ENCODE measurements around the gene PA2G4. TPM values are rescaled to one million over a fixed set of nuclear protein-coding genes. Genes with fewer than 3 reads are reported as not detected.

Gene PA2G4
- total and polyA plus RNA-seq, 2 donors (not counting 3 experiments of a cell fraction or from before 2014, with no cell fraction given) = 121 to 188 TPM

GRCh38 chr12:56101045-56101444, 3.3 kb upstream of the PA2G4 start:
- Histone ChIP-seq H3K9me1 (replicated peaks; ENCODE audit: control insufficient read depth, extremely low read depth, insufficient read depth, low read length) (no peaks in the 10 kb centered on the region), H3K36me3 (ENCODE audit: control insufficient read depth in 2 of 2, extremely low read depth in 1 of 2, insufficient read depth in 2 of 2, low read length in 2 of 2) (no peaks in the 10 kb centered on the region), H3K4me2 (ENCODE audit: insufficient read depth, low read length) (no peak overlapping the region), H2AFZ (ENCODE audit: low read depth, low read length) (no peak overlapping the region), H3K9ac (replicated peaks; ENCODE audit: extremely low read depth, insufficient read depth, low read length) (no peak overlapping the region), H3K27me3 (ENCODE audit: control insufficient read depth in 2 of 2, insufficient read depth in 2 of 2, low read length in 2 of 2) (peaks cover 4 to 13% of the 10 kb centered on the region in 2 experiments), H3K4me1 (ENCODE audit: control insufficient read depth, extremely low read depth, insufficient read depth, low read length) (peaks cover 34% of the 10 kb centered on the region), H3K4me3 (replicated peaks in 1 of 3; ENCODE audit: insufficient read depth in 1 of 3, low read depth in 1 of 3, low read length in 3 of 3) (no peak overlapping the region), H3K79me2 (ENCODE audit: control insufficient read depth, insufficient read depth, low read length) (peaks cover 16% of the 10 kb centered on the region), H3K9me3 (replicated peaks; ENCODE audit: control insufficient read depth, insufficient read depth, low read length) (no peaks in the 10 kb centered on the region), H4K20me1 (replicated peaks; ENCODE audit: control insufficient read depth, extremely low read depth, insufficient read depth, low read length) (no peaks in the 10 kb centered on the region), H3K27ac (ENCODE audit: insufficient read depth, low read depth, low read length) (no peak overlapping the region)
- intact Hi-C loops (cut with micrococcal nuclease) (no loop called here), dilution Hi-C loops (cut with MboI; ENCODE audit: extremely low pct_ligation_motif_present, low sequenced_read_pairs) (no loop called here)
- TF ChIP-seq MAX (IDR thresholded peaks at IDR 0.05; ENCODE audit: insufficient read depth, insufficient read length) (no peak), FOS (IDR thresholded peaks at IDR 0.05; ENCODE audit: borderline replicate concordance, insufficient read depth, low read length) (no peak), MYC (IDR thresholded peaks at IDR 0.05; ENCODE audit: low read depth, low read length) (no peak), CTCF (IDR thresholded peaks at IDR 0.05; ENCODE audit: extremely low read depth in 1 of 2, insufficient read depth in 1 of 2, low read depth in 1 of 2, low read length in 2 of 2) (no peak), JUN (IDR thresholded peaks at IDR 0.05; ENCODE audit: borderline replicate concordance, insufficient read depth, insufficient read length, low read depth) (no peak), POLR2AphosphoS5 (IDR thresholded peaks at IDR 0.05; ENCODE audit: insufficient read depth, low read depth, low read length) (no peak), GATA2 (IDR thresholded peaks at IDR 0.05; ENCODE audit: insufficient read depth, insufficient read length, low read depth, low read length) (no peak), EZH2 (IDR thresholded peaks at IDR 0.05; ENCODE audit: borderline replicate concordance, low read depth, low read length, severe bottlenecking) (no peak), POLR2A (IDR thresholded peaks at IDR 0.05; ENCODE audit: low read depth, low read length) (no peak)
- FAIRE-seq (no peak), DNase-seq (ENCODE audit: low read depth, low spot score) (no peak)
- BruUV-seq (replicated peaks) = no TSS peak
- ChIA-PET CTCF (interaction anchor here (0.6 to 5.3 kb wide), 4 partner anchors 10 to 24 kb away, joined by 3 to 59 read pairs (median 6); partner anchors contain the start of gene ERBB3), POLR2A (interaction anchor here (0.6 kb wide), 1 partner anchor 11 kb away, joined by 5 read pairs; no protein-coding TSS in a partner anchor)
